HEK293 (cell line): ENCODE results near the gene CASP7.

Source experiments
- CTCF ChIP-seq: fragments of 450-650 bp; formaldehyde crosslinking; IDR thresholded peaks from 2 replicates; pipeline ENCODE4 v1.5.1; 2016; ENCODE audit warnings: missing biosample characterization, missing genetic modification characterization
- TCF7L2 ChIP-seq: IDR thresholded peaks from 2 replicates; pipeline ENCODE4 v1.6.1; 2011; ENCODE audit warnings: low read depth, mild to moderate bottlenecking, inconsistent platforms, low read length, moderate library complexity, borderline replicate concordance
- ZNF2 ChIP-seq: fragments of 450-650 bp; formaldehyde crosslinking; IDR thresholded peaks from 2 replicates; pipeline ENCODE4 v1.5.1; 2016; ENCODE audit warnings: missing biosample characterization, missing genetic modification characterization
- ZNF785 ChIP-seq: fragments of 450-650 bp; formaldehyde crosslinking; IDR thresholded peaks from 2 replicates; pipeline ENCODE4 v1.5.1; 2016; ENCODE audit warnings: missing biosample characterization, missing genetic modification characterization
- ZNF830 ChIP-seq: fragments of 450-650 bp; IDR thresholded peaks from 2 replicates; pipeline ENCODE4 v1.5.0; 2018; ENCODE audit warnings: missing biosample characterization, missing genetic modification characterization, low read depth, mild to moderate bottlenecking, moderate library complexity

- TF ChIP-seq TCF7L2 = no peak
- no peak for TF ChIP-seq CTCF (tag by site-specific recombination)
- no peak for TF ChIP-seq ZNF830 (tag by site-specific recombination)
- no peak for TF ChIP-seq ZNF2 (tag by site-specific recombination)
- no peak for TF ChIP-seq ZNF785 (tag by site-specific recombination)
Measured at GRCh38 chr10:113680190-113681111, 739 bp downstream of the CASP7 start.
